ENCODE data around the gene RGS19. TPM values are rescaled to one million over a fixed set of nuclear protein-coding genes. Genes with fewer than 3 reads are reported as not detected.

The RGS19 gene
- total and polyA plus RNA-seq, 2 of the 8 experiments (the other 6 are each of a cell fraction or from before 2014, with no cell fraction given): 12.7 to 16.8 TPM

DNA sequence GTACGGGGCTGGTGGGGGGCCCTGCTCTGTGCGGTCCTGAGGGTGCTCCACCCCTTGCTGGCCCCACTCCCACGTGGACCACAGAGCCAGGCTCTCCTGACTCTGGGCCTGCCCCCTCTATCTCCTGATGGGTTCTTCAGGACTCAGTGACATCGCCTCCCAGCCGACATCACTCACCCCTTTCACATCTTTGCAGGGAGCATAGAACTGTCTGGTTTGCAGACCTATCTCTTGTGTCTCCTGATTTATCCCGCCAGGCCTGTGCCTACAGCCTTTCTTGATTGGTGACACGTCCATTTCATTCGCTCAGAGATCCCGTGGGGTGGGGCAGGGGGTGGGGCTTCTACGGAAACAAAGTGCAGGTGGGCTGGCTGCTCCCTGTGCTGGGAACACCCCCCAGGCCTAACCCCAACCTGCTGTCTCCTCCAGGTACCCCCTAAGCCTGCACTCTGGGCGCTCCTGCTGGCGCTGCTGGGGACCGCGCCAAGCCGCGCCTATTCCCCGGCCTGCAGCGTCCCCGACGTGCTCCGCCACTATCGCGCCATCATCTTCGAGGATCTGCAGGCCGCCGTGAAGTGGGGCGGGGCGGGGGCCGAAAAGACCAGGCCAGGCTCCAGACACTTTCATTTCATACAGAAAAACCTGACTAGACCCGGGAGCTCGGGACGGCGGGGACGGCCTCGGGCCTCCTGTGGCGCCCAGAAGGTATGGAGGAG is 41.7 kb downstream of the RGS19 start:
- TF ChIP-seq KDM4A (IDR thresholded peaks at IDR 0.05; ENCODE audit: low read depth, low read length, severe bottlenecking) (peak; percentile 4), RFX5 (IDR thresholded peaks at IDR 0.05; ENCODE audit: borderline replicate concordance, low read depth, low read length) (no peak), CEBPB (IDR thresholded peaks at IDR 0.05; ENCODE audit: low read depth, low read length) (no peak), SIN3A (conservative IDR thresholded peaks at IDR 0.05 in 1 of 2, IDR thresholded peaks at IDR 0.05 in 1 of 2; ENCODE audit: low read depth in 1 of 2, low read length in 2 of 2) (0 out of 4 replicates have a peak, but pooled peaks of 1 of the 2 experiments have one; percentile 16), CBX5 (IDR thresholded peaks at IDR 0.05; ENCODE audit: low read depth, low read length) (no peak), HDAC2 (IDR thresholded peaks at IDR 0.05; ENCODE audit: borderline replicate concordance in 1 of 2, low read depth in 2 of 2, low read length in 2 of 2) (0 out of 4 replicates have a peak, but pooled peaks of 1 of the 2 experiments have one; percentile 17)
- Histone ChIP-seq H3K4me1 (replicated peaks in 1 of 4; ENCODE audit: control insufficient read depth in 3 of 4, insufficient read depth in 4 of 4, low read length in 3 of 4) (peaks cover 0 to 23% (median 17%) of the 10 kb centered on the region in 4 experiments; a peak in 6 of 7 replicates), H2BK120ac (replicated peaks; ENCODE audit: low read depth, low read length) (no peak overlapping the region), H3K4ac (replicated peaks; ENCODE audit: insufficient read length, low read depth, low read length) (no peak overlapping the region), H2BK12ac (ENCODE audit: low read depth, low read length) (peak overlapping the region; percentile 50; the same call in 1 of the 2 replicates), H3K36me3 (ENCODE audit: control insufficient read depth in 2 of 4, insufficient read depth in 4 of 4, low read length in 3 of 4) (peaks cover 0 to 4% (median 1%) of the 10 kb centered on the region in 4 experiments; a peak in 3 of 8 replicates), H3K23me2 (ENCODE audit: low read depth, low read length) (peaks cover 3% of the 10 kb centered on the region; the same call in 1 of the 2 replicates), H4K20me1 (replicated peaks in 1 of 2; ENCODE audit: control insufficient read depth in 1 of 2, insufficient read depth in 2 of 2, low read length in 2 of 2) (peaks cover 0 to 3% of the 10 kb centered on the region in 2 experiments), H4K5ac (ENCODE audit: insufficient read length, low read depth, low read length) (no peak overlapping the region), H3K4me3 (ENCODE audit: extremely low read depth in 1 of 4, insufficient read depth in 2 of 4, low read depth in 3 of 4, low read length in 4 of 4) (peak overlapping the region; percentile 27 to 73 (median 36); a peak in 7 of 8 replicates), H3K79me1 (ENCODE audit: low read depth, low read length) (no peaks in the 10 kb centered on the region; the same call in 1 of the 2 replicates), H2BK20ac (ENCODE audit: low read length) (no peak overlapping the region), H3K9ac (replicated peaks in 1 of 4; ENCODE audit: extremely low read depth in 1 of 4, low read depth in 3 of 4, low read length in 3 of 4) (no peak overlapping the region), H3K56ac (replicated peaks; ENCODE audit: insufficient read length, low read depth, low read length) (no peak overlapping the region), H4K91ac (replicated peaks; ENCODE audit: insufficient read length, low read length) (no peak overlapping the region), H3K23ac (ENCODE audit: insufficient read length) (no peak overlapping the region), H2AK5ac (ENCODE audit: low read depth, low read length) (no peak overlapping the region), H2AFZ (ENCODE audit: low read length) (no peak overlapping the region), H4K8ac (ENCODE audit: extremely low read depth, insufficient read depth, low read length) (no peak overlapping the region), H3K18ac (ENCODE audit: extremely low read depth, low read length) (no peak overlapping the region), H3K9me3 (ENCODE audit: insufficient read depth in 2 of 2, low read depth in 1 of 2, low read length in 1 of 2) (no peaks in the 10 kb centered on the region), H2BK15ac (ENCODE audit: low read length) (no peak overlapping the region), H3K27ac (ENCODE audit: low read depth, low read length) (no peak overlapping the region), H3K79me2 (ENCODE audit: control insufficient read depth in 1 of 2, insufficient read depth in 2 of 2, low read length in 2 of 2) (no peaks in the 10 kb centered on the region), H3K4me2 (ENCODE audit: insufficient read depth in 1 of 2, low read depth in 2 of 2, low read length in 2 of 2) (peak overlapping the region; percentile 8 to 74), H3K14ac (ENCODE audit: insufficient read length) (no peak overlapping the region), H2BK5ac (ENCODE audit: low read depth, low read length) (no peak overlapping the region), H3K27me3 (replicated peaks in 1 of 4; ENCODE audit: control insufficient read depth in 3 of 4, extremely low read depth in 1 of 4, insufficient read depth in 3 of 4, low read length in 3 of 4) (peaks cover 16 to 51% (median 43%) of the 10 kb centered on the region in 4 experiments)
- DNase-seq (ENCODE audit: low read depth in 1 of 2, low spot score in 2 of 2) (no peak), FAIRE-seq (no peak)
- WGBS, 2 experiments (ENCODE audit: extremely low coverage in 1 of 2, insufficient coverage in 1 of 2, insufficient read length in 1 of 2, insufficient replicate concordance in 2 of 2, low coverage in 1 of 2, low lambda C conversion rate in 2 of 2, missing lambda C conversion rate in 1 of 2): 16% methylated on average over 33 of the region's 36 CpGs; no CpG with 5 or more reads in 1 of the 2 experiments
- CTCF ChIA-PET (ENCODE audit: partially characterized antibody): interaction anchor here (0.9 to 7.3 kb wide), 20 partner anchors 10 to 347 kb away, joined by 3 to 73 read pairs (median 4); partner anchors contain the start of genes LKAAEAR1, PRPF6, SOX18 and TCEA2
- POLR2A ChIA-PET (ENCODE audit: partially characterized antibody): interaction anchor here (1.0 to 3.5 kb wide), 8 partner anchors 10 to 385 kb away, joined by 3 to 24 read pairs (median 4); partner anchors contain the start of genes STMN3 and TCEA2
